Hematopoietic multipotent progenitor cell treated with erythropoietin and hydrocortisone succinate and interleukin-3 and kit ligand, for 15 days (in vitro differentiated cells): ENCODE measurements around the gene CSNK2B.

ENCODE experiments used
- DNase-seq: peaks from one replicate; pipeline ENCODE4 v3.0.0-alpha.2; 2015; ENCODE audit warnings: low spot score

CSNK2B gene

DNA sequence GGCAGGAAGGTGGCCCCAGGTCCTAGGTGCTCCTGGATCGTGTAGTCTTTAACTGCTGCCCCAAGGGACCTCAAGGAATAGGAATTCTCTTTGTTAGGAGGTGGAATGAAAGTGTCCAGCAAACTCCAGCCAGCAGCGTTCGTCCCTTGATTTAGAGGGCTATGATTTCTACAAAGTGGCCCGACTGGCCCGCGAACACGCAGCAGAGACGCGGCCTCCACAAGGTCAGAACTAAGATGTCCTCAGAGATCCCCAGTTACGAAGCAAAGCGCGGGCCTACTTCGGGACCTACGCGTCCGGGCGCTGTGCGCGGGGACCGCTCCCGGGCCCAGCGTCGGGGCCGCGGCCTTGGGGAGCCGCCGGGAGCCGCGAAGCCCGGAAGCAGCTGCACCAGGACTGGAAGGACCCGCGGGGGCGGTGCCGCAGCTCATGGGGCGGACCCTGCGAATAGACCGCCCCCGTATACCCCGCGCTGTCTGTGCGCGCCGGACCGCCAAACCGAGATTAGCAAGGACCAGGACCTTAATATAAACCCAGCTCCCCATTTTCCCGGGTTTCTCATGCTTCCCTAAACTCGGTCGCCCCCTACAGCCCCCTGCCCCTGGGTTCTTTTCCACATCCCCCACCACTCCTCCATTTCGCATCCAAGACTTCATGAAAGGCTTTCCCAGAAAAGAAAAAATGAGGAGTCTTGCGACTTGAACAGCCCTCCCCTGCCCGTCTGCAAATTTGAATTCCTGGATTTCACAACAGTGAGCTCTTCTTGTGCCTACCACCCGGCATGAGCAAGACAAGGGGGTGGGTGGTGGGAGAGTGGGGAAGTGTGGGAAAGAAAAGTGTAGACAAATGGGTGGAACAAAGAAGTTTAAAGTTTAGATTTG, 5.3 kb upstream of the CSNK2B start, which contains the start of gene C6orf47:
TSS of gene C6orf47 (minus strand) at position 398 of the 881 bp plus-strand sequence. CDS start 831 bp downstream, outside the sequence.
- peak; percentile 80 for DNase-seq

DNA sequence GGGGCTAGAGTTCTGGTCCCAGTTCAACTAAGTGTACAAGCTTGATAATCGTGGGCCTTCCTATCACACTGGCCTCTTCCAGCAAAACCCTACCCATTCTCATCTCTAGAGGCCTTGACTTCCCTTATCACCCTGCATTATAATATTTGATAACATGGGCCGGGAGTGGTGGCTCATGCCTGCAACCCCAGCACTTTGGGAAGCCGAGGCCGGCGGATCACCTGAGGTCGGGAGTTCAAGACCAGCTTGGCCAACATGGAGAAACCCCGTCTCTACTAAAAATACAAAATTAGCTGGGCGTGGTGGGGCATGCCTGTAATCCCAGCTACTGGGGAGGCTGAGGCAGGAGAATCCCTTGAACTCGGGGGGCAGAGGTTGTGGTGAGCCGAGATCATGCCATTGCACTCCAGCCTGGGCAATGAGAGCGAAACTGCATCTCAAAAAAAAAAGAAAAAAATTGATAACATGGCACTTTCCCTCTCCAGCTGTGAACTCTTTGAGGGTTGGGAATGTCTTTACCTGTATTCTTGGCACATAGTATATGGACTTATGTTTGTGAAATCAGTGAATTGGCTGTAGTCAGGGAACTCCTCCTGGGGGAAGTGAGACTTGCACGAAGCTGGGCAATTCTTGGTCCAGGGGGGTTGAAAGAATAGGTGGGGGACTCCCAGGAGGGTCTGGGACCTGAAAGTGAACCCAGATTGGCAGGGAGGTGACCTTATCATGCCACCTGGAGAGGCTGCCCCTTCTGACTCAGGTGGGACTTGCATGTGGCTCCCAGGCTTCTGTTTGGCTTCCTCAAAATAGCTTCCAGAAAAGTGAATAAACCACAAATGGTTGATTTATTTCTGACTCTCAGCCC, 4.4 kb upstream of the CSNK2B start:
- DNase-seq = no peak

DNA sequence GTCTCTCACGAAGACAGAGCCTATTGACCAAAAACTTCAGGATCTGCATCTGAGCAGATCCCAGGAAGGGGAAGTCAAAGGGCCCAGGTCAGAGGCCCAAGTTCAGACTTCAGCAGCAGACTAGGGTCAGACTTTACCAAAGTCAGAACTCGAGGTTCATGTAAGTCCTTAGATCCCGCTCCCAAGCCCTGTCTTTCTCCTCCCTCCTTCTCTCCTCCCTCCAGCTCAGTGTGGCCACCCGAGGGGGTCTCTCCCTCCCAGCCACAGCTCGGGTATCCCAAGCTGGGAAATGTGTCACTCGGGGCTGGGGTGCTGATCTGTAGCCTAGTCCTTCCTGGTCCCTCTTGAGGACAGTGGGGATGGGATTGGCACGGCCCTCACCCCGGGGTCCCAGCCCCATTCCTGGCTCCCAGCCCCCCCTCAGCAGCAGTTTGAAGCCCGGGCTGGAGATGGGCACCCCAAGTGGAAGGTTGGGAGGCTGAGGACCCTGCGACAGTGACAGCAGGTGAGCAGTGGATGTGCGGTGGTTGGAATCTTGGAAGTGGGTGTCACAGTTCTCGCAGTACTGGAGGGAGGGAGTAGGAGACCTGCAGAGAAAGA, 3.7 kb upstream of the CSNK2B start:
- DNase-seq = no peak

DNA sequence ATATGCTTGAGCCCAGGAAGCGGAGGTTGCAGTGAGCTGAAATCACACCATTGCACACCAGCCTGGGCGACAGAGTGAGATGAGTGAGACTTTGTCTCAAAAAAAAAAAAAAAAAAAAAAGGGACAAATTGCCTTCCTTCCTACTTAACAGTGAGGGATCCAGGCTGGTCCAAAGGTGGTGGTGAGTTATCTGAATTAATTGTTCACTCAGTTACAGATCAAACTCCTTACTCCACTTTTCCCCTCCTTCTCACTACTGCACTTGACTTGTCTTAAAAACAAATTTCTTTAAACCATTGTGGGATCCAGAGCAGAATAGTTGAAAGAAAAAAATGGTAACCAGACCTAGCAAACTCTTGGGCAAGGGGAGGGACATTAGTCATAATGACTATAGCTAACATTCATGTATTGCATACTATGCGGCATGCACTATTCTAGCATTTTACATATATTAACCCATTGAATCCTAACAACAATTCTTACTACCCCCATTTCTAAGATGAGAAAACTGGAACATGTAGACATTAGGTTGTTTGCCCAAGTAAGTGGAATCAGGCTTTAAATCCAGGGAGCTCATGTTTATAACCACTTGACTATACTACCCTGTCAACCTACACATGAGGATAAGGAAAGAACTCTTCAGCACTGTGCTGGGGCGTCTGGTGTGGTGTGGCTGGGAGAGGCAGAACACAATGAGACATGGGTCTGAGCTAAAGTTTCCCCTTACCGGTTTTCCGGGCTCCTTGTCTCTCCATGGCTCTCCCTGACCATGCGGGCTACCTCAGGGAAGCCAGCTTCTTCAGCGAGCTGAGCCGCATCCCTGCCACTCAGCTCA, 2.5 kb upstream of the CSNK2B start:
- DNase-seq = no peak

DNA sequence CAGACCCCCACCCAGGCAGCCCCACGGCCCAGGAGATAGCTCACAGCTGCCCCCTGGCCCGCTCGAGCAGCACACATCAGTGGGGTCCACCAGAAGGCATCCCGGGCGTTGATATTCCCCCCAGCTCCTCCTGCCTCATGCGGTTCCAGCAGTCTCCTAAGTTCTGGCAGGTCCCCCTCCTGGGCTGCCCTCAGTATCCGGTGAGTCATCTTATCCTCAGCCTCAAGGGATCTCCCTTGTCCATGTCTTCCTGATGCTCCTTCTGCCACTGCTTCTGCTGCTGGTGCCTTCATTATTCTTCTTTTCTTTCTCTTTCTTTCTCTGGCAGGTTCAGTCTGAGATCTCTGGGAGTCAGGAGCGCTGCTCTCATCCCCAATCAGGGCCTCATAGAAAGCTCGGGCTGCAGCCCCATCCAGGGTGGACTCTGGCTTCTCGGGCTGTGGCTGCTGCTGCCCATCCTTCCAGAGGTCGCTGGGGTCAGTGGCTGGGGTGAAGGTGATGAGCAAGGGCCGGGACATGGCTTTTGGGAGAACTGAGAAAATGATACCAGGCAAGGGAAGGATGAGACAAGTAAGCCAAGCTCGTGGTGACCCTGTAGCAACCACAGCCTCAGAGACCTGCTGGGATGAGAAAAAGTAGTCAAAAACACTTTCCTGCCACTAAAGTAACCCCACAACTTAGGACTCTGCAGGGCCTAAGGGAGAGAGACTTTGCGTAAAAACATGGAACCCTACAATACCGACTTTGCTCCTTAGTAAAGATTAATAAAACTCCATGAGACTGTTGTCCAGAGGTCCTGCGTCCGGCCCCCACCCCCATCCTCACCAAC, 1.7 kb upstream of the CSNK2B start:
- no peak for DNase-seq

DNA sequence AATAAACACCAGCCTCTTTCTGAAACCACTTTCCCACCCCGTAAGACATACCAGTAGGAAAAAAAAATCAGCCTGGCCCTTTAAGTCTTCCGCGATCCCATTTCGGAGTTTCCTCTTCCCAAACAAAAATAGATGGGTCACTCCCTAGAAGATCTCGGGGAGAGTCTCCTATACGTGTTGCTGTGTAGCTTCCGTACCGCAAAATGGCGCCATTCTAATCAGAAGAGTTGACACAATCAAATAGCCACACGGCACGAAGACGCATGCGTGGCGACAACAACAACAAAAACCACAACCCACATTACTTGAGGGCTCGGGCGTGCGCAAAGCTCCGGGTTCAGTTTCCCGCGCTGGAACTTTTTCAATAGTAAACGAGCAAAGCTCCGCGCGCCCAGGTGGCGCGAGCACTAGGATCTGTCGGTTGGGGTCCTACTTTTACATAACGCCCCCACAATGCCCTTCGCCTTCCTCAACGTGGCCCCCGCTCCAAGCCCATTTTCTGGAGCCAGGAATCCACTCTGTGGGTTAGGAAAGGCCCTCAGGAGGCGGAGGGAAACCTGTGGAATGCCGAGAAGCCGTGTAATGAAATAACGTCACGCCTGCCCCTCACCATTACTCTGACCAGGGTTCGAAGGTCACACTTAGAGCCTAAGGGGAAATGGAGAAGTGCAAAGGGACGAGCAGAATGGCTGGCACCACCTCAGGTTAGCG, 935 bp upstream of the CSNK2B start, which contains the start of gene GPANK1:
TSS of gene GPANK1 (minus strand) at position 208 of the 711 bp plus-strand sequence. CDS start 519 bp downstream, outside the sequence.
- DNase-seq = peak; percentile 87

DNA sequence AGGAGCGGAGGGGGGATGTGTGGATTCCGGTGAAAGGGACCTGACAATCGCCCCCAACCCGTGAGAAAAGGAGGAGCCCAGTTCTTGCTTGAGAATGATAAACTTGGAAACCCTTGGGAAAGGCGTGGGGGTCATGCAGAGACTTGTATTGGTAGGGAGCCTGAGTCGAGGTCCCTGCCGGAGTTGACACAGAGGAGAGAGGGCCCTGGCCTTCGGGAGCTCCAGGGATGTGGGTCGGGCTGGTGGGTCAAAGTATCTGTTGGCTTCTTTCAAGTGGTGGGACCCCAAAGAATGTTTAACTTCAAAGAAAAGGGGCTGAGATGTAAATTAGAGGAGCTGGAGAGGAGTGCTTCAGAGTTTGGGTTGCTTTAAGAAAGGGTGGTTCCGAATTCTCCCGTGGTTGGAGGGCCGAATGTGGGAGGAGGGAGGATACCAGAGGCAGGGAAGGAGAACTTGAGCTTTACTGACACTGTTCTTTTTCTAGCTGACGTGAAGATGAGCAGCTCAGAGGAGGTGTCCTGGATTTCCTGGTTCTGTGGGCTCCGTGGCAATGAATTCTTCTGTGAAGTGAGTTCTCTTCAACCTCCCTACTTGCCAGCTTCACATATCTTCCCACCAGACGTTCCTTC, 571 bp downstream of the CSNK2B start:
- DNase-seq = no peak

DNA sequence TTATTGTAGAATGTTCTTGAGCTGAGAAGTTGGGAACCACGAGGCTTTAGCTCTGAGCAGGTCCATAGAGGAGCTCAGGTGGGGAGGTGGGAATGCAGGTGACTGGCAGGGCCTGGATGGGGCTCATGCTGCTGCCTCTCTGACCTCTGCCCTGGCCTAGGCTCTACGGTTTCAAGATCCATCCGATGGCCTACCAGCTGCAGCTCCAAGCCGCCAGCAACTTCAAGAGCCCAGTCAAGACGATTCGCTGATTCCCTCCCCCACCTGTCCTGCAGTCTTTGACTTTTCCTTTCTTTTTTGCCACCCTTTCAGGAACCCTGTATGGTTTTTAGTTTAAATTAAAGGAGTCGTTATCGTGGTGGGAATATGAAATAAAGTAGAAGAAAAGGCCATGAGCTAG, 3.8 kb downstream of the CSNK2B start, which contains the start of gene LY6G5B:
TSS of gene LY6G5B (plus strand) at position 301 of the 400 bp plus-strand sequence. CDS start 975 bp downstream, outside the sequence.
- no peak for DNase-seq

DNA sequence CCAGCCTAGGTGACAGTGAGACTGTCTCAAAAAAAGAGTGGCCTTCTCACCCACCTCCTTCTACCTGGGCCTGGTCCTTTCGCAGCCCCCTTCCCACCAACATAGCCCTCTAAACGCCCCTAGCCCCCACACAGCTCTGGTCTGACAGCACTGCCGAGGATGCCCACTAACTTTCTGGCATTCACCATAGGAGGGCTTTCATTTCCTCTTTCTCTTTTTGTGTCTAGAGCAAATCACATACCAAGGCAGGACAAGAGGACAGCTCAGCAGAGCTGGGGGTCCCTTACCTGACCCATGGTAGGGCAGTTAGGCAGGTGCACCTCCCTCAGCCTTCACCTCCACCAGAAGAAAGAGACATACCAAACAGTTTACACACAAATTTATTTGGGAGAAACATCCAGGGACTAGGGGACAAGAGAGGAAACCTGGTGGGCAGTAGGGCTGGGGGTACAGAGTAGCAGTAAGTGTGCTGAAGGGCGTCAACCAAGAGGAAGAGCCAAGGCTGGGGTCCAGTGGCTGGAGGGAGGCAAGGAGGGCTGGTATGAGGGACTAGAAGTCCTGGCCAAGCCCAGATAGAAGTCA, 10.5 kb downstream of the CSNK2B start:
- DNase-seq = no peak

DNA sequence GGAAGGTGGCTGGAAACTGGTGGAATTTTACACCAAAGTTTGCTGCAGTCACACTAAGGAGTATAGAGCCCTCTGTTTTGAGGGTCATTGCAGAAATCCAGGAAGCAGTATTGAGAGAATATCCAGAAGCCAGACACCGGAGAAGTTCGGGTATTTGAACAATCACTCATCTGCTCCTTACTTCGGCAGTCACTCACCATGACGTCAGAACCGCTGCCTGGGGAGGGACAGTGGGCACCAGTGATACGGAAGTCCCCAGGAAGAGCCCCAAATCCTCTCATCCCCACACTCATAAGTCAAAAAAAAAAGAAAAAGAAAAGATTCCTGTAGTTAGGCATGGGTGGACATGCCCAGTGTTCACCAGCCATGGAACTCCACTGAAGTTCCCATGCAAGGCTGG, 11.0 kb downstream of the CSNK2B start:
- no peak for DNase-seq

DNA sequence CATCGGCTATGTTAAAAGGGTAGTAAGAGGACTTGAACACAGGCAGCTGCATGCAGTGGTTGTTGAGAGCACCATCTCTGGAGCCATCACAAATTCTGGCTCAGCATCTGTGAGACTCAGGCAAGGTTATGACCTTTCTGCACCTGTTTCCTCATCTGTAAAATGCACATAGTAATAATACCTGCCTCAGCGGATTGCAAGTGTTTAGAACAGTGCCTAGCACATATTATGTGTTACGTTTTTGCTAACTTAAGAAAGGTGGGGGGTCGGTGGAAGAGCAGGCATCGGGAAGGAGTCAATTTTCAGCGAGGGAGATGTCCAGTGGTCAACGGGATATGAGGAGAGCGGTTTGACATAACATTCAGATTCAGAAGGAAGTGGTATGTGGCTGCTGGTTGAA, 12.1 kb downstream of the CSNK2B start:
- DNase-seq = no peak

DNA sequence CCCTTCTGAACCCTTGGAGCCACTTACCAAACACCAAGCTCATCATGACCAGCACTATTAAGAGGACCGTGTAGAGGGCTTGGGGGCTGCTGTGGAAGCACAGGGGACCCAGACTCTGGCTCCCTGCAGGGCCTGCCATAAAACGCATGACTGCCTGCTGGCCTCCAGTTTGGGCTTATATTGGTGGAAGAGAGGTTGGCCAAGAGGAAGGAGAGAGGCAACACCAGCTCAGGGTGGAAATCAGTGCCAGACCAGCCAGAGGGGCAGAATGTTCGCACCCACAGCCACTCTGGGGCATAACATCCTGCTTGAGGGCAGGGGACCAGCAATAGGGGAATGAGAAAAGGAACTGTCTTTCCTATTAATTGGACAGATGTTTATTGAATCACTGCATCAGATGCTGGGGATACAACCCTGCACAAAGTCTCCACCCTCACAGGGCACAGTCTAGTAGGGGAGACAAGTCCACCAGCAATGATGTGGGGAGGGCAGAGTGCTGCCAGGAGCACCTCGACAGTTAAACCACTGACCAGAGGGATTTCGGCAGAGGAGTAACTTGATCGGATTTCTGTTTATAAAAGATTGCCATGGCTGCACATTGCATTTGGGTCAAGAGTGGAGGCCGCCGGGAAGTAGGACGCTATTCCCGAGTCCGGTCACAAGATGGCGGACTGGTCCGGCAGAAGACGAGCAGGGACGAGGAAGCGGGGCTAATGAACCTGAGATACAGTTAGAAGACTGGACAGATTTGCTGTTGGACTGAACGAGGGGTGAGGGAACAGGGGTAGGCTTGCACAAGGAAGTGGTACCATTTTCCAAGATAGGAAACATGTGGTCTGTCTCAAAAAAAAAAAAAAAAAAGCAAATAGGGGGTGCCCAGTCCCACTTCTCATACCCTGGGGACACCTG, 14.6 kb downstream of the CSNK2B start, which contains the start of gene LY6G5C:
TSS of gene LY6G5C (minus strand) at position 842 of the 909 bp plus-strand sequence. CDS start at position 148, 694 bp downstream.
- DNase-seq = peak; percentile 76

DNA sequence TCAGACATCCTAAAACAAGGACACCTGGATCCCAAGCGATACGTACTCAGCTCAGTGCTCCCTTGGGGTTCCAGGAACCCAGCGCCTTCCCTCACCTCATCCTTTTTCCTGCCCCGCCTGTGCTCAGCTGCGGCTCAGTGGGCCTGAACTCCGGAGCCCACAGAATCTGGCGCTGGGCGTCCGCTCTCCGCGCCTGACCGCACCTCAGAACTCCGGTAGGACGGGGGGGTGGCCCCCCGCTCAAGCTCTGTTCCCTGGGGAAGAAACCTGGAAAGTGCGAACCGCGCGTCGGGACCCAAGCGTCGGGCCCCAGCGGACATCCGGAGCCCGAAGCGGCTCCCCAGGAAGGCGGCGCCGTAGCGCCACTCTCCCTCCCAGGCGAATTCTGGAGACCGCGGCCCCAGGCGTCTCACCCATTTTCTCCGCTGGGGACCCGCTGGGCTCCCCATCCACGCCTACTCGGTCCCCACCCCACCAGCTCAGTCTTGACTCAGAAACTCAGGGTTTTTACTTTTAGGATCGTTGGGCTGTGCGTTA, 15.3 kb downstream of the CSNK2B start:
- no peak for DNase-seq

DNA sequence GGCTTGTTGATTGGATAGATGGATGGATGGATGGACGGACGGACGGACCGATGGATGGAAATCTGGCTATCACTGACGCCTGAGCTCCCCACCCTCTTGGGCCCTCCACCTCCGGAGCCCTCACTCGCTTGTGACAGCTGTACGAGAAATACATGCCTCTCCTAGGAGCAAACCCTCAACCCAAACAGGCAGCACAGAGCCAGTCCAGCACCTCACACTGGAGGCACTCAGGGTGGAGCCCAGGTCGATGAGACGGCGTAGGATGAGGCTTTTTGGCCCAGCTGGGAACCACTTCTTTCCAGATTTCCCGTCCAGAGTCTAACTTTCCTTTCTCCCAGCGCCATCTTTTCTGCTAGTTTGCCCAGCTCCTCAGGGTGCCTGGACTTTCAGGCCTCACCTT, 17.7 kb downstream of the CSNK2B start:
- DNase-seq = no peak

DNA sequence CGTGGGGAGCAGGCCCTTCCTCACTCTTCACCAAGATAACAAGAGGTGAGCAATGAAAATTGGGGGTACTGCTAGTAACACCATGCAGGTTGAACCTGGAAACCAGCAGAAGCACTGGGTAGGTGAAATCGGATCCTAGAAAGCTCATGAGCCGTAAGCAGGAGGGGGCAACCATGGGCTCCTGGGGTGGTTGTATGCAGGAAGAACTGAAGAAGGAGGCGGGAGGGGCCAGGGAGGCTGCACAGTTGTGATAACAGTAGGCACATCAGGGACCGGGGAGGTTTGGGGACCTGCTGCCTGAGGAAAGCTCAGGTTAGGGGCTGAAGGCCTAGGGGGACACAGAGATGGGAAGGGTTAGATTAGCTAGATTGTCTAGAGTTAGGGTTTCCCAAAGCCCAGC, 20.6 kb downstream of the CSNK2B start:
- DNase-seq = peak; percentile 58

DNA sequence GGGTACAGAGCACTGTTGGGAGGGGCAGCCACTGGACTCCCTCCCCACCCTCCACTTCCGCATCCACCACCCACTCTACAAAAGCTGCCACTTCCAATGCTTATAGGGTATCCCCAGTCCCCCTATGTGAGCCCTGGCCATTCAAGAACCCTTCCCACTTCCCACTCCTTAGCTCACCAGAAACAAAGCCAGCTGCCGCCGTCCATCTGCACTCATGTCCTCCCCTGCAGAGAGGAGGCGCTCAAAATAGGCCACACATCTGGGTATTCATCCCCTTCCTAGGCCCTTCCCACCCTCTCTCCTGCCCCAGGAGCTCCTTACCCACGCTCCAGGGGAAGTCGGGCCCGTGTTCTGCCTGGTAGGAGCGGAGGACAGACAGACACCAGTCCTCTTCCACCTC, 21.4 kb downstream of the CSNK2B start:
- no peak for DNase-seq
